ENCODE measurements around the gene GPRASP3.
"Not testable (repeated sequence)": the region's sequence is repeated elsewhere in the genome, so short reads cannot be mapped to it uniquely, and the experiment has no call there.

The GPRASP3 gene

GRCh38 chrX:102697494-102697893, 23.0 kb upstream of the GPRASP3 start:
- Histone ChIP-seq H3K9me3 (ENCODE audit: insufficient read depth, low read length) (peaks cover 2% of the 10 kb centered on the region; the same call in 1 of the 2 replicates), H3K9ac (ENCODE audit: insufficient read length, low read depth) (no peak overlapping the region), H3K4me3 (ENCODE audit: insufficient read length, low read depth) (no peak overlapping the region), H3K27me3 (ENCODE audit: insufficient read depth, insufficient read length) (no peaks in the 10 kb centered on the region), H3K36me3 (ENCODE audit: insufficient read depth, insufficient read length, low read length) (no peaks in the 10 kb centered on the region), H3K4me1 (ENCODE audit: insufficient read depth, insufficient read length) (no peaks in the 10 kb centered on the region)
- TF ChIP-seq YY1 (IDR thresholded peaks at IDR 0.05; ENCODE audit: insufficient read depth, insufficient read length) = no peak
- TF ChIP-seq SUZ12 (IDR thresholded peaks at IDR 0.05; ENCODE audit: extremely low read depth, insufficient read depth, insufficient read length) = no peak
- no peak for TF ChIP-seq ZNF274 (IDR thresholded peaks at IDR 0.05; ENCODE audit: low read depth, low read length)
- no peak for DNase-seq (ENCODE audit: low read depth, low spot score)

- no peak for TF ChIP-seq SUZ12 (IDR thresholded peaks at IDR 0.05; ENCODE audit: extremely low read depth, insufficient read depth, insufficient read length)
- TF ChIP-seq YY1 (IDR thresholded peaks at IDR 0.05; ENCODE audit: insufficient read depth, insufficient read length) = no peak
- TF ChIP-seq ZNF274 (IDR thresholded peaks at IDR 0.05; ENCODE audit: low read depth, low read length) = no peak
- Histone ChIP-seq H3K4me1 (ENCODE audit: insufficient read depth, insufficient read length) (no peaks in the 10 kb centered on the region), H3K27me3 (ENCODE audit: insufficient read depth, insufficient read length) (peaks cover 33% of the 10 kb centered on the region), H3K9ac (ENCODE audit: insufficient read length, low read depth) (no peak overlapping the region), H3K4me3 (ENCODE audit: insufficient read length, low read depth) (no peak overlapping the region), H3K36me3 (ENCODE audit: insufficient read depth, insufficient read length, low read length) (peaks cover 4% of the 10 kb centered on the region), H3K9me3 (ENCODE audit: insufficient read depth, low read length) (no peaks in the 10 kb centered on the region)
- no peak for DNase-seq (ENCODE audit: low read depth, low spot score)
Observed at GRCh38 chrX:102708900-102709299, 11.6 kb upstream of the GPRASP3 start.

GRCh38 chrX:102711872-102712215, 8.7 kb upstream of the GPRASP3 start:
- Histone ChIP-seq H3K4me3 (ENCODE audit: insufficient read length, low read depth) (peak overlapping the region; percentile 69), H3K9me3 (ENCODE audit: insufficient read depth, low read length) (no peaks in the 10 kb centered on the region), H3K9ac (ENCODE audit: insufficient read length, low read depth) (peak overlapping the region; percentile 85), H3K4me1 (ENCODE audit: insufficient read depth, insufficient read length) (no peaks in the 10 kb centered on the region), H3K36me3 (ENCODE audit: insufficient read depth, insufficient read length, low read length) (peaks cover 20% of the 10 kb centered on the region), H3K27me3 (ENCODE audit: insufficient read depth, insufficient read length) (peaks cover 33% of the 10 kb centered on the region)
- DNase-seq (ENCODE audit: low read depth, low spot score) = no peak
- TF ChIP-seq ZNF274 (IDR thresholded peaks at IDR 0.05; ENCODE audit: low read depth, low read length) (no peak), SUZ12 (IDR thresholded peaks at IDR 0.05; ENCODE audit: extremely low read depth, insufficient read depth, insufficient read length) (no peak), YY1 (IDR thresholded peaks at IDR 0.05; ENCODE audit: insufficient read depth, insufficient read length) (no peak)

GRCh38 chrX:102712216-102712966, 8.2 kb upstream of the GPRASP3 start, which contains the start of gene GPRASP2:
Gene GPRASP2, plus strand, starts transcription at chrX:102712448. Its CDS starts 2,422 bp downstream, at chrX:102714870.
- DNase-seq (ENCODE audit: low read depth, low spot score) = no peak
- Histone ChIP-seq H3K27me3 (ENCODE audit: insufficient read depth, insufficient read length) (peaks cover 33% of the 10 kb centered on the region), H3K9me3 (ENCODE audit: insufficient read depth, low read length) (no peaks in the 10 kb centered on the region), H3K4me3 (ENCODE audit: insufficient read length, low read depth) (peak within 1 kb of the TSS; percentile 69), H3K4me1 (ENCODE audit: insufficient read depth, insufficient read length) (no peaks in the 10 kb centered on the region), H3K9ac (ENCODE audit: insufficient read length, low read depth) (peak within 1 kb of the TSS; percentile 85), H3K36me3 (ENCODE audit: insufficient read depth, insufficient read length, low read length) (peaks cover 20% of the 10 kb centered on the region)
- TF ChIP-seq ZNF274 (IDR thresholded peaks at IDR 0.05; ENCODE audit: low read depth, low read length) (no peak), YY1 (IDR thresholded peaks at IDR 0.05; ENCODE audit: insufficient read depth, insufficient read length) (no peak), SUZ12 (IDR thresholded peaks at IDR 0.05; ENCODE audit: extremely low read depth, insufficient read depth, insufficient read length) (no peak)

- H3K4me3 ChIP-seq (ENCODE audit: insufficient read length, low read depth) = peak overlapping the region; percentile 69
- peaks cover 33% of the 10 kb centered on the region for H3K27me3 ChIP-seq (ENCODE audit: insufficient read depth, insufficient read length)
- peaks cover 20% of the 10 kb centered on the region for H3K36me3 ChIP-seq (ENCODE audit: insufficient read depth, insufficient read length, low read length)
- H3K4me1 ChIP-seq (ENCODE audit: insufficient read depth, insufficient read length) = no peaks in the 10 kb centered on the region
- no peak for TF ChIP-seq ZNF274 (IDR thresholded peaks at IDR 0.05; ENCODE audit: low read depth, low read length)
- TF ChIP-seq YY1 (IDR thresholded peaks at IDR 0.05; ENCODE audit: insufficient read depth, insufficient read length) = no peak
- no peak for TF ChIP-seq SUZ12 (IDR thresholded peaks at IDR 0.05; ENCODE audit: extremely low read depth, insufficient read depth, insufficient read length)
- no peaks in the 10 kb centered on the region for H3K9me3 ChIP-seq (ENCODE audit: insufficient read depth, low read length)
- no peak for DNase-seq (ENCODE audit: low read depth, low spot score)
- H3K9ac ChIP-seq (ENCODE audit: insufficient read length, low read depth) = peak overlapping the region; percentile 85
Observed at GRCh38 chrX:102712981-102713625, 7.4 kb upstream of the GPRASP3 start.

- no peaks in the 10 kb centered on the region for H3K9me3 ChIP-seq (ENCODE audit: insufficient read depth, low read length)
- TF ChIP-seq SUZ12 (IDR thresholded peaks at IDR 0.05; ENCODE audit: extremely low read depth, insufficient read depth, insufficient read length) (no peak), YY1 (IDR thresholded peaks at IDR 0.05; ENCODE audit: insufficient read depth, insufficient read length) (no peak), ZNF274 (IDR thresholded peaks at IDR 0.05; ENCODE audit: low read depth, low read length) (no peak)
- DNase-seq (ENCODE audit: low read depth, low spot score) = no peak
- peaks cover 25% of the 10 kb centered on the region for H3K27me3 ChIP-seq (ENCODE audit: insufficient read depth, insufficient read length)
- H3K9ac ChIP-seq (ENCODE audit: insufficient read length, low read depth) = no peak overlapping the region
- peaks cover 20% of the 10 kb centered on the region for H3K36me3 ChIP-seq (ENCODE audit: insufficient read depth, insufficient read length, low read length)
- H3K4me3 ChIP-seq (ENCODE audit: insufficient read length, low read depth) = no peak overlapping the region
- H3K4me1 ChIP-seq (ENCODE audit: insufficient read depth, insufficient read length) = no peaks in the 10 kb centered on the region
Observed at GRCh38 chrX:102714994-102715393, 5.5 kb upstream of the GPRASP3 start.

GRCh38 chrX:102715967-102716366, 4.6 kb upstream of the GPRASP3 start:
- no peaks in the 10 kb centered on the region for H3K4me1 ChIP-seq (ENCODE audit: insufficient read depth, insufficient read length)
- H3K9ac ChIP-seq (ENCODE audit: insufficient read length, low read depth) = no peak overlapping the region
- peaks cover 20% of the 10 kb centered on the region for H3K36me3 ChIP-seq (ENCODE audit: insufficient read depth, insufficient read length, low read length)
- TF ChIP-seq SUZ12 (IDR thresholded peaks at IDR 0.05; ENCODE audit: extremely low read depth, insufficient read depth, insufficient read length) (no peak), ZNF274 (IDR thresholded peaks at IDR 0.05; ENCODE audit: low read depth, low read length) (no peak), YY1 (IDR thresholded peaks at IDR 0.05; ENCODE audit: insufficient read depth, insufficient read length) (no peak)
- H3K4me3 ChIP-seq (ENCODE audit: insufficient read length, low read depth) = no peak overlapping the region
- no peak for DNase-seq (ENCODE audit: low read depth, low spot score)
- H3K27me3 ChIP-seq (ENCODE audit: insufficient read depth, insufficient read length) = peaks cover 16% of the 10 kb centered on the region
- H3K9me3 ChIP-seq (ENCODE audit: insufficient read depth, low read length) = no peaks in the 10 kb centered on the region

GRCh38 chrX:102721169-102721506, 595 bp downstream of the GPRASP3 start:
- H3K4me3 ChIP-seq (ENCODE audit: insufficient read length, low read depth) = peak overlapping the region; percentile 42
- DNase-seq (ENCODE audit: low read depth, low spot score); H3K27me3 ChIP-seq (ENCODE audit: insufficient read depth, insufficient read length); H3K36me3 ChIP-seq (ENCODE audit: insufficient read depth, insufficient read length, low read length); H3K4me1 ChIP-seq (ENCODE audit: insufficient read depth, insufficient read length); H3K9me3 ChIP-seq (ENCODE audit: insufficient read depth, low read length): not testable (repeated sequence)
- peak overlapping the region; percentile 59 for H3K9ac ChIP-seq (ENCODE audit: insufficient read length, low read depth)
